Neural cell (in vitro differentiated cells): Measurements from ENCODE around the gene STIM1.

Experiments
- CTCF ChIP-seq: fragments of 450-650 bp; IDR thresholded peaks from 2 replicates; pipeline ENCODE4 v1.5.1; 2014; ENCODE audit warnings: antibody characterized with exemption, mild to moderate bottlenecking, moderate library complexity; ENCODE audit not compliant: poor library complexity, severe bottlenecking
- EP300 ChIP-seq: fragments of 450-650 bp; conservative IDR thresholded peaks from 2 replicates; pipeline ENCODE4 v1.6.1; 2014; ENCODE audit warnings: antibody characterized with exemption, mild to moderate bottlenecking, moderate library complexity; ENCODE audit not compliant: poor library complexity, severe bottlenecking
- EZH2 ChIP-seq: fragments of 200-600, 300-800 bp; shearing (Covaris generic), sonication (generic); IDR thresholded peaks from 2 replicates; pipeline ENCODE4 v1.6.1; 2014; ENCODE audit warnings: antibody characterized with exemption, low read length, borderline replicate concordance, mild to moderate bottlenecking; ENCODE audit not compliant: insufficient read depth, poor library complexity, severe bottlenecking
- RAD21 ChIP-seq: fragments of 450-650 bp; conservative IDR thresholded peaks from 2 replicates; pipeline ENCODE4 v1.6.1; 2014; ENCODE audit warnings: antibody characterized with exemption, mild to moderate bottlenecking, moderate library complexity
- REST ChIP-seq: IDR thresholded peaks from 2 replicates; pipeline ENCODE4 v1.6.1; 2012; ENCODE audit warnings: borderline replicate concordance

- TF ChIP-seq CTCF (no peak), RAD21 (no peak), EZH2 (no peak), EP300 (no peak), REST (no peak)
These were observed 97.9 kb downstream of the STIM1 start for GRCh38 chr11:3953327-3953726.
